Tibial nerve (tissue), 4 donors: Measurements from ENCODE around the gene MAN1B1. TPM values are rescaled to one million over a fixed set of nuclear protein-coding genes. Genes with fewer than 3 reads are reported as not detected.

Source experiments
- DNase-seq, 2 donors: peaks; one replicate each; pipeline ENCODE4 v3.0.0-alpha.2; 2019; ENCODE audit warnings: low spot score in 2 of 2
- H3K27ac ChIP-seq, 4 donors: fragments of 200-600 bp; sonication (generic) in 3 of 4; one replicate each; pipeline ENCODE4 v1.5.1; 2017 to 2019; ENCODE audit warnings: mild to moderate bottlenecking in 1 of 4
- H3K27me3 ChIP-seq, 2 donors: fragments of 200-600 bp; sonication (generic) in 1 of 2; one replicate each; pipeline versions ENCODE4 v1.5.1 to v1.6.0; 2017 to 2019
- H3K36me3 ChIP-seq, 3 donors: fragments of 200-600 bp; sonication (generic); one replicate each; pipeline ENCODE4 v1.5.1; 2018 to 2019
- H3K4me1 ChIP-seq, 4 donors: fragments of 200-600 bp; sonication (generic) in 3 of 4; one replicate each; pipeline ENCODE4 v1.5.1; 2017 to 2019
- H3K4me3 ChIP-seq, 4 donors: fragments of 200-600 bp; sonication (generic) in 3 of 4; one replicate each; pipeline ENCODE4 v1.5.1; 2017 to 2019; ENCODE audit warnings: mild to moderate bottlenecking in 1 of 4, moderate library complexity in 1 of 4
- H3K9me3 ChIP-seq, 4 donors: fragments of 200-600 bp; sonication (generic) in 3 of 4; one replicate each; pipeline ENCODE4 v1.5.1; 2017 to 2019
- CTCF ChIP-seq, 5 experiments: fragments of 200-600 bp in 3 of 5; fragments of 450-650 bp in 2 of 5; sonication (generic) in 3 of 5; IDR thresholded peaks; one replicate each; pipeline ENCODE4 v1.5.1; 2016 to 2019; ENCODE audit warnings: antibody characterized with exemption in 5 of 5, mild to moderate bottlenecking in 3 of 5, moderate library complexity in 2 of 5
- EP300 ChIP-seq, 2 donors: sonication (generic); formaldehyde crosslinking; IDR thresholded peaks; one replicate each; pipeline ENCODE4 v1.6.1; 2017; ENCODE audit warnings: antibody characterized with exemption in 2 of 2, mild to moderate bottlenecking in 1 of 2
- POLR2A ChIP-seq, 2 donors: fragments of 450-650 bp; IDR thresholded peaks; one replicate each; pipeline ENCODE4 v1.6.1; 2017; ENCODE audit warnings: antibody characterized with exemption in 2 of 2, mild to moderate bottlenecking in 2 of 2, moderate library complexity in 2 of 2
- WGBS, 2 donors: methylation state at CpG; one replicate each; pipeline ENCODE4 v1.1.5; 2018; 5-methylcytosine and 5-hydroxymethylcytosine counted together
- total RNA-seq, 4 donors: library from RNA; depleted of rRNA; stranded (reverse); fragments of >200 nt; gene quantifications; one replicate each; pipeline ENCODE4 v1.1.0, GENCODE V29; 2016

MAN1B1 gene
- total RNA-seq, 4 donors from 2014 or later = 47.3 to 58.1 (median 52.1) TPM

GRCh38 chr9:137107982-137108381 is 21.2 kb downstream of the MAN1B1 start:
- Histone ChIP-seq H3K9me3 (no peaks in the 10 kb centered on the region), H3K4me3 (no peak overlapping the region), H3K27ac (no peak overlapping the region), H3K36me3 (peaks cover 0 to 100% (median 37%) of the 10 kb centered on the region in 3 donors), H3K4me1 (no peaks in the 10 kb centered on the region), H3K27me3 (no peaks in the 10 kb centered on the region)
- no peak for TF ChIP-seq CTCF (IDR thresholded peaks at IDR 0.05)
- no peak for TF ChIP-seq EP300 (IDR thresholded peaks at IDR 0.05)
- no peak for TF ChIP-seq POLR2A (IDR thresholded peaks at IDR 0.05)
- 93% methylated on average over 16 to 17 of the region's 17 CpGs for WGBS, 2 donors
- no peak for DNase-seq

- Histone ChIP-seq H3K9me3 (no peaks in the 10 kb centered on the region), H3K36me3 (peaks cover 0 to 97% (median 34%) of the 10 kb centered on the region in 3 donors), H3K27ac (no peak overlapping the region), H3K27me3 (no peaks in the 10 kb centered on the region), H3K4me1 (peaks cover 0 to 6% (median 0%) of the 10 kb centered on the region in 4 donors), H3K4me3 (no peak overlapping the region)
- TF ChIP-seq CTCF (IDR thresholded peaks at IDR 0.05) (no peak), POLR2A (IDR thresholded peaks at IDR 0.05) (no peak), EP300 (IDR thresholded peaks at IDR 0.05) (no peak)
- DNase-seq = no peak
- 90 to 93% methylated on average over 23 to 28 of the region's 29 CpGs for WGBS, 2 donors
Measured at GRCh38 chr9:137108608-137109249, 21.9 kb downstream of the MAN1B1 start.

- H3K36me3 ChIP-seq = peaks cover 0 to 90% (median 29%) of the 10 kb centered on the region in 3 donors
- peaks cover 0 to 11% (median 0%) of the 10 kb centered on the region in 4 donors for H3K4me1 ChIP-seq
- no peak for DNase-seq
- 80 to 82% methylated on average over 27 to 34 of the region's 34 CpGs for WGBS, 2 donors
- H3K4me3 ChIP-seq = no peak overlapping the region
- H3K9me3 ChIP-seq = no peaks in the 10 kb centered on the region
- no peaks in the 10 kb centered on the region for H3K27me3 ChIP-seq
- TF ChIP-seq CTCF (IDR thresholded peaks at IDR 0.05) (no peak), POLR2A (IDR thresholded peaks at IDR 0.05) (no peak), EP300 (IDR thresholded peaks at IDR 0.05) (no peak)
- no peak overlapping the region for H3K27ac ChIP-seq
Measured at GRCh38 chr9:137109250-137110146, 22.7 kb downstream of the MAN1B1 start.

GRCh38 chr9:137110147-137110910 is 23.5 kb downstream of the MAN1B1 start:
- 88 to 90% methylated on average over 32 to 35 of the region's 38 CpGs for WGBS, 2 donors
- peaks cover 0 to 19% (median 6%) of the 10 kb centered on the region in 4 donors for H3K4me1 ChIP-seq
- no peaks in the 10 kb centered on the region for H3K27me3 ChIP-seq
- no peak overlapping the region for H3K27ac ChIP-seq
- DNase-seq = no peak
- H3K4me3 ChIP-seq = no peak overlapping the region
- H3K36me3 ChIP-seq = peaks cover 0 to 81% (median 26%) of the 10 kb centered on the region in 3 donors
- no peaks in the 10 kb centered on the region for H3K9me3 ChIP-seq
- no peak for TF ChIP-seq POLR2A (IDR thresholded peaks at IDR 0.05)
